IMR-90 (cell line): ENCODE measurements around the gene GPRIN2. TPM values are rescaled to one million over a fixed set of nuclear protein-coding genes. Genes with fewer than 3 reads are reported as not detected.
A peak's percentile ranks its signal among the peaks of the same experiment; 100 is the strongest.

Source experiments
- ATAC-seq: fragments of 200-7000 bp; cut with Tn5 transposase; 2 replicates; pipeline ENCODE4 v1.9.1; 2020; ENCODE audit warnings: low read depth, mild to moderate bottlenecking, moderate library complexity
- BruUV-seq: library from RNA; stranded (reverse); fragments of 400-500 nt; replicated peaks from 2 replicates; lab custom pipeline; 2021; lab: Mats Ljungman, UMichigan
- CTCF ChIA-PET: fragments of 300-600 bp; formaldehyde crosslinking; extraction: SDS; loops from one replicate; lab custom pipeline; 2021; ENCODE audit warnings: antibody characterized with exemption; lab: Yijun Ruan, JAX
- POLR2A ChIA-PET: fragments of 300-600 bp; sonication (Branson Sonifier 250); formaldehyde crosslinking; loops from one replicate; lab custom pipeline; 2022; ENCODE audit warnings: antibody characterized with exemption; ENCODE audit not compliant: unreplicated experiment; lab: Charles Lee
- DNase-seq: peaks from one replicate; pipeline ENCODE4 v3.0.0; 2013
- H2AFZ ChIP-seq: replicated peaks from 2 replicates; pipeline ENCODE3; 2013; ENCODE audit warnings: low read length, mild to moderate bottlenecking; ENCODE audit not compliant: poor library complexity
- H2AK5ac ChIP-seq: 2 replicates; pipeline ENCODE4 v1.6.1; 2013; ENCODE audit warnings: low read depth, low read length, inconsistent platforms
- H2AK9ac ChIP-seq: replicated peaks from 2 replicates; pipeline ENCODE3; 2013; ENCODE audit warnings: mild to moderate bottlenecking, low read depth, low read length, moderate library complexity; ENCODE audit not compliant: poor library complexity
- H2BK120ac ChIP-seq: 2 replicates; pipeline ENCODE4 v1.6.1; 2013; ENCODE audit warnings: low read depth, low read length, inconsistent platforms
- H2BK15ac ChIP-seq: 3 replicates; pipeline ENCODE4 v1.6.1; 2013; ENCODE audit warnings: low read depth, low read length, inconsistent platforms
- H2BK20ac ChIP-seq: 2 replicates; pipeline ENCODE4 v1.6.1; 2013; ENCODE audit warnings: low read depth, mild to moderate bottlenecking, inconsistent platforms, low read length, moderate library complexity
- H2BK5ac ChIP-seq: 2 replicates; pipeline ENCODE4 v1.6.1; 2013; ENCODE audit warnings: mild to moderate bottlenecking, low read depth, low read length, inconsistent platforms; ENCODE audit not compliant: poor library complexity, severe bottlenecking
- H3K14ac ChIP-seq: replicated peaks from 2 replicates; pipeline ENCODE4 v1.6.1; 2013; ENCODE audit warnings: low read depth, low read length, inconsistent platforms
- H3K18ac ChIP-seq: 2 replicates; pipeline ENCODE4 v1.6.1; 2013; ENCODE audit warnings: low read depth, low read length, control low read depth
- H3K23ac ChIP-seq: 2 replicates; pipeline ENCODE4 v1.6.1; 2013; ENCODE audit warnings: low read depth, low read length, inconsistent platforms
- H3K27ac ChIP-seq: 2 replicates; pipeline ENCODE4 v1.5.1; 2013; ENCODE audit warnings: mild to moderate bottlenecking, control low read depth, low read length; ENCODE audit not compliant: insufficient read depth
- H3K27me3 ChIP-seq: 2 replicates; pipeline ENCODE4 v1.6.1; 2013; ENCODE audit warnings: low read length; ENCODE audit not compliant: control insufficient read depth, insufficient read depth
- H3K36me3 ChIP-seq: 2 replicates; pipeline ENCODE4 v1.6.1; 2013; ENCODE audit warnings: low read length, mixed read lengths; ENCODE audit not compliant: control insufficient read depth, insufficient read depth
- H3K4ac ChIP-seq: 2 replicates; pipeline ENCODE4 v1.6.1; 2013; ENCODE audit warnings: low read depth, low read length, inconsistent platforms
- H3K4me1 ChIP-seq: 2 replicates; pipeline ENCODE4 v1.6.1; 2013; ENCODE audit warnings: low read length, mixed read lengths; ENCODE audit not compliant: control insufficient read depth, insufficient read depth
- H3K4me2 ChIP-seq: 2 replicates; pipeline ENCODE4 v1.6.1; 2013; ENCODE audit warnings: low read depth, mild to moderate bottlenecking, control low read depth, low read length, moderate library complexity
- H3K4me3 ChIP-seq: 2 replicates; pipeline ENCODE4 v1.5.1; 2013; ENCODE audit warnings: low read depth, mild to moderate bottlenecking, control low read depth, low read length, moderate library complexity; ENCODE audit not compliant: insufficient read depth
- H3K56ac ChIP-seq: 2 replicates; pipeline ENCODE4 v1.6.1; 2013; ENCODE audit warnings: low read length, inconsistent platforms; ENCODE audit not compliant: insufficient read depth; ENCODE audit errors: extremely low read depth
- H3K79me1 ChIP-seq, 2 experiments: 2 replicates each; pipeline ENCODE4 v1.6.1; 2013; ENCODE audit warnings: low read length in 2 of 2, inconsistent platforms in 1 of 2, low read depth in 1 of 2
- H3K9ac ChIP-seq: 2 replicates; pipeline ENCODE4 v1.6.1; 2013; ENCODE audit warnings: low read depth, low read length, control low read depth
- H3K9me1 ChIP-seq: 2 replicates; pipeline ENCODE4 v1.6.1; 2013; ENCODE audit warnings: low read length, inconsistent platforms; ENCODE audit not compliant: insufficient read depth
- H3K9me3 ChIP-seq: 2 replicates; pipeline ENCODE4 v1.6.1; 2013; ENCODE audit warnings: low read length; ENCODE audit not compliant: control insufficient read depth, insufficient read depth
- H4K20me1 ChIP-seq: 2 replicates; pipeline ENCODE4 v1.6.1; 2013; ENCODE audit warnings: low read length, inconsistent platforms; ENCODE audit not compliant: insufficient read depth
- H4K5ac ChIP-seq: 2 replicates; pipeline ENCODE4 v1.6.1; 2013; ENCODE audit warnings: mild to moderate bottlenecking, low read depth, low read length, control low read depth
- H4K8ac ChIP-seq, 2 experiments: 2 replicates each; pipeline ENCODE4 v1.6.1; 2013; ENCODE audit warnings: low read depth in 2 of 2, low read length in 2 of 2, control low read depth in 1 of 2, inconsistent platforms in 1 of 2
- H4K91ac ChIP-seq: 2 replicates; pipeline ENCODE4 v1.6.1; 2013; ENCODE audit warnings: low read depth, low read length, inconsistent platforms; ENCODE audit not compliant: insufficient read depth
- BHLHE40 ChIP-seq: fragments of 150-350 bp; IDR thresholded peaks from 2 replicates; pipeline ENCODE4 v1.6.1; 2016; ENCODE audit warnings: mild to moderate bottlenecking, low read depth, low read length
- CEBPB ChIP-seq: IDR thresholded peaks from 2 replicates; pipeline ENCODE4 v1.6.1; 2012; ENCODE audit warnings: low read depth, low read length, improper control_type of control experiment
- CHD1 ChIP-seq: IDR thresholded peaks from 2 replicates; pipeline ENCODE4 v1.6.1; 2012; ENCODE audit warnings: low read depth, low read length, improper control_type of control experiment
- FOS ChIP-seq: fragments of 150-350 bp; IDR thresholded peaks from 2 replicates; pipeline ENCODE4 v1.6.1; 2016; ENCODE audit warnings: low read depth, low read length
- MAFK ChIP-seq: IDR thresholded peaks from 2 replicates; pipeline ENCODE4 v1.6.1; 2012; ENCODE audit warnings: low read depth, low read length, improper control_type of control experiment
- MAZ ChIP-seq: IDR thresholded peaks from 2 replicates; pipeline ENCODE4 v1.6.1; 2012; ENCODE audit warnings: low read depth, mild to moderate bottlenecking, low read length, improper control_type of control experiment, moderate library complexity, borderline replicate concordance
- RCOR1 ChIP-seq: IDR thresholded peaks from 2 replicates; pipeline ENCODE4 v1.6.1; 2012; ENCODE audit warnings: mild to moderate bottlenecking, low read length, improper control_type of control experiment; ENCODE audit not compliant: insufficient replicate concordance
- RFX5 ChIP-seq: IDR thresholded peaks from 2 replicates; pipeline ENCODE4 v1.8.0; 2012; ENCODE audit warnings: low read depth, mild to moderate bottlenecking, low read length, moderate library complexity
- SMC3 ChIP-seq: fragments of 150-350 bp; IDR thresholded peaks from 2 replicates; pipeline ENCODE4 v1.6.1; 2016; ENCODE audit warnings: low read depth, mild to moderate bottlenecking, antibody characterized with exemption, low read length, moderate library complexity
- whole genome bisulfite sequencing, 2 experiments: methylation state at CpG; one replicate each; pipeline versions ENCODE4 v1.1.5 to v1.1.7; 2013; ENCODE audit warnings: missing lambda C conversion rate in 2 of 2; ENCODE audit not compliant: insufficient read length in 1 of 2; ENCODE audit errors: extremely low coverage in 2 of 2; 5-methylcytosine and 5-hydroxymethylcytosine counted together
- dilution Hi-C: fragments of 300-500 bp; cut with HindIII; formaldehyde crosslinking; loops from one replicate; pipeline ENCODE4 v1.14.3; 2018; ENCODE audit warnings: low sequenced_read_pairs; ENCODE audit not compliant: unreplicated experiment
- in situ Hi-C: fragments of 300-500 bp; cut with MboI; formaldehyde crosslinking; loops from 3 replicates; pipeline ENCODE4 v1.14.3; 2019; ENCODE audit warnings: low sequenced_read_pairs, inconsistent platforms, mixed read lengths
- intact Hi-C: fragments of 100-400 bp; cut with micrococcal nuclease; formaldehyde crosslinking; loops from 2 replicates; pipeline ENCODE4 v1.10.0; 2022
- polyA plus RNA-seq, 3 experiments: library from polyadenylated mRNA; depleted of rRNA; stranded (reverse); fragments of >200 nt; gene quantifications; 2 replicates each; pipeline ENCODE4 v1.2.3, GENCODE V29; 2012; ENCODE audit warnings: low replicate concordance in 1 of 3
- total RNA-seq: library from RNA; depleted of rRNA; stranded (reverse); fragments of >200 nt; gene quantifications from 2 replicates; pipeline ENCODE4 v1.2.3, GENCODE V29; 2012
- TF ChIP-seq, protein P1 (sequence below): fragments of 150-350 bp; IDR thresholded peaks from 2 replicates; pipeline ENCODE4 v1.6.1; 2017; ENCODE audit warnings: mild to moderate bottlenecking, antibody characterized with exemption, low read length, low read depth

The GPRIN2 gene
- total and polyA plus RNA-seq, 2 of the 4 experiments (the other 2 are of a cell fraction) = under 0.01 TPM; not detected in 1

DNA sequence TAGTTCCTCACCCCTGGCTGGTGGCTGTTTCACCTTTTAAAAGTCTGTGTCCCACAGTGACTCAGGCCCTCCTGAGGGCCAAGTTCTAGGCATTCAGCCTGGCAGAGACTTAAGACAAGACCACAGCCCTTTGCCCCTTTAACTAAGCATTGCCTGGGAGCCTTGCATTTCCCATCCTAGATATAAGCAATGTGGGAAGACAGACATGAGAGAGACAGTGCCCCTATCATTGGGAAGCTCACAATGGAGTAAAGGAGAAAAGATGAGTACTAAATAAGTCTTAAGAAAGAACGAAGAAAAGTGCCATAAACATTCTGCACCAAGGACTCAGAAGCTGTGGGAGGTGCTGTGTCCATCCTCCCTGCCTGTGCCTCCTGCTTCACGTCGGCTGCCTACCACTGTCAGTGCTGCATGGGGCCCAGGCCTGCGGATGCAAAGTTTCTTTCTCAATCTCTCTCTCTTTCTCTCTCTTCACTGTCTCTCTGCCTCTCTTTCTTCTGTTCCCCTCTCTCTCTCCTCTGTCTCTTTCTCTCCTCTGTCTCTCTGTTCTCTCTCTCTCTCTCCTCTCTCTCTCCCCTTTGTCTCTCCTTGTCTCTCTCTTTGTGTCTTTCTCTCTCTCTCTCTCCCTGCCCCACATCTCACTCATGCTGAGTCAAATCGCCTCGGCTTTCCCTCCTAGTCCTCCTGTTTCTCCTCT, 21.5 kb downstream of the GPRIN2 start:
- Histone ChIP-seq H3K18ac (peak overlapping the region; percentile 42), H2BK120ac (peak overlapping the region; percentile 69), H3K36me3 (no peaks in the 10 kb centered on the region), H3K4me1 (peaks cover 9% of the 10 kb centered on the region), H3K56ac (no peak overlapping the region), H3K23ac (peak overlapping the region; percentile 18; the same call in 1 of the 2 replicates), H2AK5ac (peak overlapping the region; percentile 47; the same call in 1 of the 2 replicates), H4K5ac (peak overlapping the region; percentile 23; the same call in 1 of the 2 replicates), H3K27me3 (no peaks in the 10 kb centered on the region), H3K4me3 (no peak overlapping the region), H2BK15ac (peak overlapping the region; percentile 0; the same call in 1 of the 3 replicates), H3K9me1 (peaks cover 9% of the 10 kb centered on the region), H2BK20ac (peak overlapping the region; percentile 78), H4K91ac (peak overlapping the region; percentile 69), H3K9me3 (no peaks in the 10 kb centered on the region), H3K4me2 (no peak overlapping the region), H4K8ac (peak overlapping the region; percentile 10 to 33; a peak in 2 of 4 replicates), H3K4ac (peak overlapping the region; percentile 67), H3K79me1 (no peaks in the 10 kb centered on the region), H4K20me1 (no peaks in the 10 kb centered on the region), H2AFZ (peak overlapping the region; percentile 69), H3K27ac (no peak overlapping the region), H3K9ac (no peak overlapping the region), H3K14ac (peak overlapping the region; percentile 73), H2AK9ac (no peak overlapping the region), H2BK5ac (no peak overlapping the region)
- intact Hi-C loops = no loop called here
- DNase-seq = no peak
- ChIA-PET POLR2A (no interaction called here), CTCF (no interaction called here)
- no TSS peak for BruUV-seq
- ATAC-seq = peak; percentile 21; the same call in 1 of the 2 replicates
- in situ Hi-C loops = loop anchor here (25.0 kb wide), 2 partner anchors 877 to 1548 kb away; partner anchors contain the start of gene DEPP1
- TF ChIP-seq BHLHE40 (no peak), RCOR1 (no peak), RFX5 (no peak), CHD1 (no peak), CEBPB (no peak), SMC3 (no peak), MAZ (no peak), FOS (no peak), MAFK (no peak)
- TF ChIP-seq, protein P1, sequence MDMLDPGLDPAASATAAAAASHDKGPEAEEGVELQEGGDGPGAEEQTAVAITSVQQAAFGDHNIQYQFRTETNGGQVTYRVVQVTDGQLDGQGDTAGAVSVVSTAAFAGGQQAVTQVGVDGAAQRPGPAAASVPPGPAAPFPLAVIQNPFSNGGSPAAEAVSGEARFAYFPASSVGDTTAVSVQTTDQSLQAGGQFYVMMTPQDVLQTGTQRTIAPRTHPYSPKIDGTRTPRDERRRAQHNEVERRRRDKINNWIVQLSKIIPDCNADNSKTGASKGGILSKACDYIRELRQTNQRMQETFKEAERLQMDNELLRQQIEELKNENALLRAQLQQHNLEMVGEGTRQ = no peak
- dilution Hi-C loops = no loop called here
- 63% methylated on average over 6 of the region's 6 CpGs; no CpG with 5 or more reads in 1 of the 2 experiments for WGBS, 2 experiments
